ENCODE data around the gene CD58. TPM values are rescaled to one million over a fixed set of nuclear protein-coding genes. Genes with fewer than 3 reads are reported as not detected.

Gene CD58
- polyA plus RNA-seq, 1 of the 3 experiments (the other 2 are of a cell fraction) = 18.1 TPM

DNA sequence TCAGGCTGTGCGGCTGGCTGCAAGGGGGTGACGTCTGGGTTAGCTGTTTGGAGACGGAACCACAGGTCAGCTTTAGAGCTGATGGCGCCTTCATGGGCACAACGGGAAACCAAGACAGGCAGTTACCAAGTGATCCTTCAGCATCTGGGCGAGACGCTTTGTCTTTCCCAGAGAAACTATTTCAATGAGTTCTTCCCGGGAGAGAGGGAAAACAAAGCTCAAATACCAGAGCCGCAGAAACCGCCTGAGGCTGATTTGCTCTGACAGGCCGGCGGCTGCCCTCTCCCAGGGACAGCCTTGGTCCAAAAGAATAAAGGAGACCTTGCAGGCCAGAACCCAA, 76.5 kb downstream of the CD58 start:
- H3K27ac ChIP-seq (ENCODE audit: low read depth in 2 of 2, low read length in 1 of 2) = peak overlapping the region in 1 of 2 experiments; percentile 49; a peak in 1 of 4 replicates
- no peak for DNase-seq
- no peaks in the 10 kb centered on the region for H3K79me2 ChIP-seq (ENCODE audit: insufficient read depth)
- 95% methylated on average over 12 of the region's 12 CpGs for WGBS (ENCODE audit: low lambda C conversion rate)
- no peaks in the 10 kb centered on the region for H3K9me3 ChIP-seq
- no peak for TF ChIP-seq CHD2 (IDR thresholded peaks at IDR 0.05; ENCODE audit: low read length, partially characterized antibody)
- no peak for TF ChIP-seq NFIC (IDR thresholded peaks at IDR 0.05; ENCODE audit: borderline replicate concordance)
- TF ChIP-seq, protein P1, sequence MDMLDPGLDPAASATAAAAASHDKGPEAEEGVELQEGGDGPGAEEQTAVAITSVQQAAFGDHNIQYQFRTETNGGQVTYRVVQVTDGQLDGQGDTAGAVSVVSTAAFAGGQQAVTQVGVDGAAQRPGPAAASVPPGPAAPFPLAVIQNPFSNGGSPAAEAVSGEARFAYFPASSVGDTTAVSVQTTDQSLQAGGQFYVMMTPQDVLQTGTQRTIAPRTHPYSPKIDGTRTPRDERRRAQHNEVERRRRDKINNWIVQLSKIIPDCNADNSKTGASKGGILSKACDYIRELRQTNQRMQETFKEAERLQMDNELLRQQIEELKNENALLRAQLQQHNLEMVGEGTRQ (IDR thresholded peaks at IDR 0.05; ENCODE audit: borderline replicate concordance, low read depth, low read length) = no peak
- TF ChIP-seq MEF2A (IDR thresholded peaks at IDR 0.05; ENCODE audit: borderline replicate concordance, low read depth) = no peak
- no peak for TF ChIP-seq FOSL2 (IDR thresholded peaks at IDR 0.05; ENCODE audit: borderline replicate concordance, low read depth)
- no peaks in the 10 kb centered on the region for H3K27me3 ChIP-seq (ENCODE audit: insufficient read depth)
- H4K20me1 ChIP-seq (ENCODE audit: insufficient read depth) = no peaks in the 10 kb centered on the region
- H3K4me2 ChIP-seq = no peak overlapping the region
- no peaks in the 10 kb centered on the region for H3K36me3 ChIP-seq (replicated peaks in 1 of 2; ENCODE audit: control insufficient read depth in 1 of 2, insufficient read depth in 2 of 2, low read length in 1 of 2)
- CTCF ChIA-PET = interaction anchor here (1.6 to 29.6 kb wide), 3 partner anchors 9 to 348 kb away, joined by 3 to 1099 read pairs (median 42); no protein-coding TSS in a partner anchor
- no peak overlapping the region for H2AFZ ChIP-seq (ENCODE audit: low read depth)
- no peaks in the 10 kb centered on the region for H3K9me2 ChIP-seq
- peaks cover 18 to 51% of the 10 kb centered on the region in 2 experiments; a peak in 3 of 4 replicates for H3K4me1 ChIP-seq (ENCODE audit: control insufficient read depth in 1 of 2, insufficient read depth in 2 of 2, low read depth in 1 of 2, low read length in 1 of 2)
- no peak overlapping the region for H3K4me3 ChIP-seq (ENCODE audit: low read depth in 2 of 2, low read length in 1 of 2)
- no peak overlapping the region for H3K9ac ChIP-seq
- POLR2A ChIA-PET = no interaction called here
- H3F3A ChIP-seq (replicated peaks; ENCODE audit: insufficient read depth) = peaks cover 8% of the 10 kb centered on the region

DNA sequence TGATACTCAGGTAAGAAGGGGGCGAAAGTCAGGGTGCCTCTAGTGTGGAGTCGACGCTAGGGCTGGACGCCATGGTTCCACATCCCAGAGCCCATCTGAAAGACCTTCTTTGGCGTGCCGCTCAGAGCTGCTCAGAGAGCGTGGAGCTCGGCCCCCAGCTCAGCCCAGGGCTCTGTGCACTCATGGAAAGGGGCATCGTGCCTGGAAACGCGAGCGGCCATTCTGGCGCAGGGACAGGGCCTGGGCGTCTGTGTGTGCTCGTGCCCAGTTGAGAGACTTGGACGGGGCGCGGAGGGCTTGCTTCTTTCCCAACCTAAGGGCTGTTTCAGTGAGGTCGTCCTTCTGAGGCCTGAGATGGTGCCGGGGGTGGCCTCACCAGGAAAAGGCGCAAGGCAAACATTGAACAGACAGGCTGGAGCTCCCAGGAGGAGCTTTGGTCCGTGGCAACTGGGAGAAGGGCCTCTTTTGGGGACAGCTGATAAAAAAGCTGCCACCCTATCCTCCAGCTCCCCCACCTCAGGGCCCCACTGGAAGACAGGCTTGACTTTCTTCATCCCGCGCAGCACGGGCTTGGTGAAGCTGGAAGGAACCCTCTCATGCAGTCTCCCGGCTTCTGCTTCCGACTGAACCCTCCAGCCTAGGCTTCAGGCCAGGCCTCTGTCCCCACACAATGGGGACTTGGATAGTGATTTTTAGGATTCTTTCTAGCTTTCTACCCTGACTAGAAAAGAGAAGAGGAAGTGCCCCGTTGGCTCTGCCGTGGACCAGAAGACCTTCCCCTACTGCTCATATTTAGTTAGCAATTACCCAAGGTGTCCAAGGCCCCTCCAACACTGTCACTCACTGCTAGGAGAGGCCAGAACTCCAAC, 77.1 kb downstream of the CD58 start:
- Histone ChIP-seq H3K79me2 (ENCODE audit: insufficient read depth) (no peaks in the 10 kb centered on the region), H3K4me1 (ENCODE audit: control insufficient read depth in 1 of 2, insufficient read depth in 2 of 2, low read depth in 1 of 2, low read length in 1 of 2) (peaks cover 16 to 52% of the 10 kb centered on the region in 2 experiments; a peak in 3 of 4 replicates), H3K36me3 (replicated peaks in 1 of 2; ENCODE audit: control insufficient read depth in 1 of 2, insufficient read depth in 2 of 2, low read length in 1 of 2) (no peaks in the 10 kb centered on the region), H2AFZ (ENCODE audit: low read depth) (no peak overlapping the region), H3K4me3 (ENCODE audit: low read depth in 2 of 2, low read length in 1 of 2) (no peak overlapping the region), H3K9me3 (no peaks in the 10 kb centered on the region), H3K4me2 (no peak overlapping the region), H3K9ac (no peak overlapping the region), H3F3A (replicated peaks; ENCODE audit: insufficient read depth) (peaks cover 8% of the 10 kb centered on the region), H3K9me2 (no peaks in the 10 kb centered on the region), H3K27ac (ENCODE audit: low read depth in 2 of 2, low read length in 1 of 2) (no peak overlapping the region; a peak in 1 of 4 replicates), H3K27me3 (ENCODE audit: insufficient read depth) (no peaks in the 10 kb centered on the region), H4K20me1 (ENCODE audit: insufficient read depth) (no peaks in the 10 kb centered on the region)
- no peak for TF ChIP-seq EZH2phosphoT487 (IDR thresholded peaks at IDR 0.05; ENCODE audit: borderline replicate concordance, low read depth)
- TF ChIP-seq, protein P2, sequence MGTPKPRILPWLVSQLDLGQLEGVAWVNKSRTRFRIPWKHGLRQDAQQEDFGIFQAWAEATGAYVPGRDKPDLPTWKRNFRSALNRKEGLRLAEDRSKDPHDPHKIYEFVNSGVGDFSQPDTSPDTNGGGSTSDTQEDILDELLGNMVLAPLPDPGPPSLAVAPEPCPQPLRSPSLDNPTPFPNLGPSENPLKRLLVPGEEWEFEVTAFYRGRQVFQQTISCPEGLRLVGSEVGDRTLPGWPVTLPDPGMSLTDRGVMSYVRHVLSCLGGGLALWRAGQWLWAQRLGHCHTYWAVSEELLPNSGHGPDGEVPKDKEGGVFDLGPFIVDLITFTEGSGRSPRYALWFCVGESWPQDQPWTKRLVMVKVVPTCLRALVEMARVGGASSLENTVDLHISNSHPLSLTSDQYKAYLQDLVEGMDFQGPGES (IDR thresholded peaks at IDR 0.05; ENCODE audit: low read depth, low read length) = no peak
- TF ChIP-seq, protein P3, sequence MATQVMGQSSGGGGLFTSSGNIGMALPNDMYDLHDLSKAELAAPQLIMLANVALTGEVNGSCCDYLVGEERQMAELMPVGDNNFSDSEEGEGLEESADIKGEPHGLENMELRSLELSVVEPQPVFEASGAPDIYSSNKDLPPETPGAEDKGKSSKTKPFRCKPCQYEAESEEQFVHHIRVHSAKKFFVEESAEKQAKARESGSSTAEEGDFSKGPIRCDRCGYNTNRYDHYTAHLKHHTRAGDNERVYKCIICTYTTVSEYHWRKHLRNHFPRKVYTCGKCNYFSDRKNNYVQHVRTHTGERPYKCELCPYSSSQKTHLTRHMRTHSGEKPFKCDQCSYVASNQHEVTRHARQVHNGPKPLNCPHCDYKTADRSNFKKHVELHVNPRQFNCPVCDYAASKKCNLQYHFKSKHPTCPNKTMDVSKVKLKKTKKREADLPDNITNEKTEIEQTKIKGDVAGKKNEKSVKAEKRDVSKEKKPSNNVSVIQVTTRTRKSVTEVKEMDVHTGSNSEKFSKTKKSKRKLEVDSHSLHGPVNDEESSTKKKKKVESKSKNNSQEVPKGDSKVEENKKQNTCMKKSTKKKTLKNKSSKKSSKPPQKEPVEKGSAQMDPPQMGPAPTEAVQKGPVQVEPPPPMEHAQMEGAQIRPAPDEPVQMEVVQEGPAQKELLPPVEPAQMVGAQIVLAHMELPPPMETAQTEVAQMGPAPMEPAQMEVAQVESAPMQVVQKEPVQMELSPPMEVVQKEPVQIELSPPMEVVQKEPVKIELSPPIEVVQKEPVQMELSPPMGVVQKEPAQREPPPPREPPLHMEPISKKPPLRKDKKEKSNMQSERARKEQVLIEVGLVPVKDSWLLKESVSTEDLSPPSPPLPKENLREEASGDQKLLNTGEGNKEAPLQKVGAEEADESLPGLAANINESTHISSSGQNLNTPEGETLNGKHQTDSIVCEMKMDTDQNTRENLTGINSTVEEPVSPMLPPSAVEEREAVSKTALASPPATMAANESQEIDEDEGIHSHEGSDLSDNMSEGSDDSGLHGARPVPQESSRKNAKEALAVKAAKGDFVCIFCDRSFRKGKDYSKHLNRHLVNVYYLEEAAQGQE (IDR thresholded peaks at IDR 0.05; ENCODE audit: low read depth, low read length) = no peak
- no peak for TF ChIP-seq MEF2A (IDR thresholded peaks at IDR 0.05; ENCODE audit: borderline replicate concordance, low read depth)
- TF ChIP-seq POLR2AphosphoS5 (IDR thresholded peaks at IDR 0.05; ENCODE audit: low read depth, low read length) = no peak
- TF ChIP-seq, protein P1 (IDR thresholded peaks at IDR 0.05; ENCODE audit: borderline replicate concordance, low read depth, low read length) = no peak
- no peak for TF ChIP-seq FOXJ3 (CRISPR knock-in tag; IDR thresholded peaks at IDR 0.05)
- TF ChIP-seq FOXM1 (IDR thresholded peaks at IDR 0.05; ENCODE audit: low read depth) = no peak
- TF ChIP-seq RAD21 (IDR thresholded peaks at IDR 0.05; ENCODE audit: low read length) = no peak
- ChIA-PET CTCF (interaction anchor here (0.9 to 29.6 kb wide), 6 partner anchors 9 to 347 kb away, joined by 3 to 1099 read pairs (median 4); no protein-coding TSS in a partner anchor), POLR2A (interaction anchor here (1.1 kb wide), 1 partner anchor 355 kb away, joined by 3 read pairs; no protein-coding TSS in a partner anchor)
- DNase-seq = no peak
- 95% methylated on average over 12 of the region's 29 CpGs for WGBS (ENCODE audit: low lambda C conversion rate)
